HG03064 (cell line): ENCODE data around the gene GAS2L2.

ENCODE experiments used
- ATAC-seq: cut with Tn5 transposase; IDR thresholded peaks from one replicate; pipeline ENCODE4 v1.9.1; 2021; ENCODE audit warnings: low read depth; ENCODE audit not compliant: unreplicated experiment

GAS2L2 gene

DNA sequence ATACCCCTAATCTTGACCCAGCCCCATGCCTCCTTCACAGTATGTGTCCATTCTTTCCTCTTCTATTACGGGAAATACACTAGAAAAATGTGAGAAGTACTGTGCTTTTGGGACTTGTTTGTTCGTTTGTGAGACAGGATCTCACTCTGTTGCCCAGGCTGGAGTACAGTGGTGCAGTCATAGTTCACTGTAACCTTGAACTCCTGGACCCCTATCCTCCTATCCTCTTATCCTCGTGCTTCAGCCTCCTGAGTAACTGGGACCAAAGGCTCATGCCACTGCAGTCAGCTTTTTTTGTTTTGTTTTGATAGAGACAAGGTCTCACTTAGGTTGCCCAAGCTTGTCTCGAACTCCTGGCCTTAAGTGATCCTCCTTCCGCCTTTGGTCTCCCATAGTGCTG, 51.5 kb downstream of the GAS2L2 start:
- no peak for ATAC-seq

DNA sequence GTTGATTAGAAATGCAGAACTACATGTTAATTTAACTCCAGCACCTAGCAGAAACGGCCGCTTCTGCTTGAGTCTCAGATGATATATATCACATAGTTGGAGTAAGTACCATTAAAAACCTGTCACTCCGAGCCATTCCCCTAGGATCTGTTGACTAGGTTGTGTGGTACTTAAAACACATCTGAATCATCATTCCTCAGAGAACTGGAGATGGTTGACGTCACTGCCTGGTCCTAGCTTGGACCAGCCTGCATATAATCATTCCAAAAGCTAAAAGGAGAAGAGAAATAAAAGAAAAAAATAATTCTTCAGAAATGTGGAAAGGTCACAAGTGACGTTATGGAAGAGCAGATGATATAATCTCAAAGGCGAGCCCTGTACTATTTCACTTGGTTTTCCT, 52.9 kb downstream of the GAS2L2 start:
- no peak for ATAC-seq

DNA sequence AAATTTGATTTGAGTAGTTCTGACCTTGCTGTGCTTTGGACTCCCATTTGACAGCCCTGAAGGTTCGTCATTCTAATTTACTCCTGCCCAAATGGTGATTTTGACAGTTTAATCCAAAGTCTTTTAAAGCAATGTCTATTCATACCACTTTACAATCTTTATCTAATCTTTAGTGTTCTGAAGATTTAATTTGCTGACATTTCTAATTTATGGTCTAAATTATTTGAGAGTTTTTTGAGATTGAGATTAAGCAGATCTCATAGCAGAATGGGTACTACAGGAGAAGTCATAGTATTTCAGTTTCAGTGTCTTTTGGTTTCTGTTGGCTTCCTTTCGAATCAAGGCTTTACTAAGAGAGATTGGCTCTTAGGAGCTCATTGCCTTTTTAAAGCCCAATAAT, 54.2 kb downstream of the GAS2L2 start:
- no peak for ATAC-seq

DNA sequence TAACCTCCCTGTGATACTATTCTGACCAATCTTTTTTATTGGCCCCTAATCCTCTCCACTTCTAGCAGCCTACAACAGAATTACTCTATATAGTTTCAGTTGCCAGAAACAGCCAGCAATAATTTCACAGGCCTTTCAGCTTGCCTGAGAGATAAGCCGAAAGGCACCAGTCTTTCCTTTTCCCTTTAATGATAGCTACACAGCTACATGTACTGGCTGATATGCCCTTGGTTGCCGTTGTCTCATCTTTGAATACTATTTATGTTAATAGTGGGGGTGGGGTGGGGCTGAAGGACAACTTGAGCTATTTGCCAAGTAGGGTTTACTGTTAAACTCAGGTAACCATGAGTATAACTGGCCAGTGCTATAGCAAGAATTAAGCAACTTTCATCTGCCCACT, 57.4 kb downstream of the GAS2L2 start:
- no peak for ATAC-seq

DNA sequence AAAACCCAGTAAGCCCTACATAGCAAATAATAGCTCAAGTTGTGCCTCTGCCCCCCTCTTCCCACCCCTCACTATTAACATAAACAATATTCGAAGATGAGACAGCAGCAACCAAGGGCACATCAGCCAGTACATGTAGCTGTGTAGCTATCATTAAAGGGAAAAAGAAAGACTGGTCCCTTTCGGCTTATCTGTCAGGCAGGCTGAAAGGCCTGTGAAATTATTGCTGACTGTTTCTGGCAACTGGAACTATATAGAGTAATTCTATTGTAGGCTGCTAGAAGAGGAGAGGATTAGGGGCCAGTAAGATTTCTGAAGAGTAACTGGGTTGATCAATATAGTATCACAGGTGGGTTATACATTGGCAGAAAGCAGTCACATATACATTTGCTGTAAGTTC, 58.1 kb downstream of the GAS2L2 start:
- ATAC-seq, result no peak
